Keratinocyte (primary cell): ENCODE results near the gene PROC.

Source experiments
- CTCF ChIP-seq, 3 experiments: IDR thresholded peaks in 1 of 3; conservative IDR thresholded peaks in 1 of 3; optimal IDR thresholded peaks in 1 of 3; 2 replicates in 2 of 3; 3 replicates in 1 of 3; pipeline versions ENCODE3 to v1.5.1; 2011; ENCODE audit warnings: low read length in 3 of 3, mild to moderate bottlenecking in 3 of 3, moderate library complexity in 2 of 3, control low read depth in 1 of 3, inconsistent platforms in 1 of 3; ENCODE audit not compliant: insufficient read depth in 2 of 3; ENCODE audit errors: extremely low read depth in 1 of 3
- EZH2 ChIP-seq: IDR thresholded peaks from one replicate; pipeline ENCODE4 v1.6.1; 2012; ENCODE audit warnings: inconsistent platforms, mild to moderate bottlenecking, low read length, moderate library complexity

- TF ChIP-seq CTCF (optimal IDR thresholded peaks at IDR 0.05 in 1 of 3, IDR thresholded peaks at IDR 0.05 in 1 of 3, conservative IDR thresholded peaks at IDR 0.05 in 1 of 3; ENCODE audit: extremely low read depth in 1 of 3, insufficient read depth in 2 of 3, low read length in 3 of 3) (no peak), EZH2 (no peak)
Measured at GRCh38 chr2:127451981-127452380, 33.8 kb downstream of the PROC start.
